NOMO-1 (cell line): ENCODE results near the gene PASK.

Experiments
- DNase-seq, 2 experiments: peaks; one replicate each; lab custom pipeline; 2025; ENCODE audit not compliant: unreplicated experiment in 2 of 2; lab: John Stamatoyannopoulos, UW

Gene PASK

GRCh38 chr2:241088376-241088775 lies 60.9 kb downstream of the PASK start:
- DNase-seq, result no peak

GRCh38 chr2:241087420-241088268 lies 61.6 kb downstream of the PASK start:
- DNase-seq, result no peak

GRCh38 chr2:241084856-241085444 lies 64.3 kb downstream of the PASK start:
- DNase-seq, result no peak

- DNase-seq, result no peak
Measured at GRCh38 chr2:241083091-241083415, 66.2 kb downstream of the PASK start.

- DNase-seq, result no peak
Measured at GRCh38 chr2:241082341-241083090, 66.8 kb downstream of the PASK start.

- DNase-seq, result no peak
Measured at GRCh38 chr2:241081643-241082340, 67.5 kb downstream of the PASK start.

GRCh38 chr2:241081190-241081642 lies 68.1 kb downstream of the PASK start:
- no peak for DNase-seq

GRCh38 chr2:241080405-241081189 lies 68.7 kb downstream of the PASK start:
- DNase-seq, result no peak

- no peak for DNase-seq
Measured at GRCh38 chr2:241074901-241075540, 74.3 kb downstream of the PASK start.

- DNase-seq, result no peak
Measured at GRCh38 chr2:241074065-241074818, 75.0 kb downstream of the PASK start.

GRCh38 chr2:241073166-241074064 lies 75.9 kb downstream of the PASK start:
- no peak for DNase-seq

- no peak for DNase-seq
Measured at GRCh38 chr2:241072553-241073165, 76.6 kb downstream of the PASK start.

- no peak for DNase-seq
Measured at GRCh38 chr2:241072151-241072550, 77.1 kb downstream of the PASK start.

GRCh38 chr2:241071677-241072111 lies 77.6 kb downstream of the PASK start:
- no peak for DNase-seq

- DNase-seq, result no peak
Measured at GRCh38 chr2:241070811-241071676, 78.2 kb downstream of the PASK start.

GRCh38 chr2:241070361-241070760 lies 78.9 kb downstream of the PASK start:
- DNase-seq, result no peak

GRCh38 chr2:241069821-241070281 lies 79.4 kb downstream of the PASK start:
- DNase-seq, result no peak
